Vagina (tissue), 2 donors: ENCODE measurements around the gene RADIL. TPM values are rescaled to one million over a fixed set of nuclear protein-coding genes. Genes with fewer than 3 reads are reported as not detected.

ENCODE experiments used
- DNase-seq, 2 donors: peaks; one replicate each; pipeline ENCODE4 v3.0.0-alpha.2; 2017; ENCODE audit errors: extremely low spot score in 2 of 2
- H3K27ac ChIP-seq: fragments of 200-600 bp; sonication (generic); one replicate; pipeline ENCODE4 v1.5.1; 2019
- H3K27me3 ChIP-seq: fragments of 200-600 bp; sonication (generic); one replicate; pipeline ENCODE4 v1.5.1; 2019
- H3K36me3 ChIP-seq, 2 donors: fragments of 200-600 bp; sonication (generic); one replicate each; pipeline ENCODE4 v1.5.1; 2017 to 2019
- H3K4me1 ChIP-seq: fragments of 200-600 bp; sonication (generic); one replicate; pipeline ENCODE4 v1.5.1; 2019
- H3K4me3 ChIP-seq, 2 donors: fragments of 200-600 bp; sonication (generic); 1 replicate in 1 of 2; 2 replicates in 1 of 2; pipeline ENCODE4 v1.5.1; 2016 to 2019
- H3K9me3 ChIP-seq: fragments of 200-600 bp; sonication (generic); one replicate; pipeline ENCODE4 v1.5.1; 2019
- CTCF ChIP-seq, 3 experiments: fragments of 450-650 bp in 2 of 3; fragments of 200-600 bp in 1 of 3; sonication (generic) in 1 of 3; IDR thresholded peaks; one replicate each; pipeline ENCODE4 v1.5.1; 2017 to 2019; ENCODE audit warnings: antibody characterized with exemption in 3 of 3, mild to moderate bottlenecking in 2 of 3, moderate library complexity in 2 of 3
- POLR2A ChIP-seq, 2 donors: fragments of 450-650 bp; IDR thresholded peaks; one replicate each; pipeline ENCODE4 v1.6.1; 2017; ENCODE audit warnings: antibody characterized with exemption in 2 of 2, mild to moderate bottlenecking in 2 of 2, moderate library complexity in 2 of 2
- POLR2AphosphoS5 ChIP-seq, 2 donors: sonication (generic); formaldehyde crosslinking; IDR thresholded peaks; one replicate each; pipeline ENCODE4 v1.9.0; 2017; ENCODE audit warnings: antibody characterized with exemption in 2 of 2, mild to moderate bottlenecking in 2 of 2, low read depth in 1 of 2; ENCODE audit not compliant: insufficient read depth in 1 of 2
- intact Hi-C: fragments of 100-400 bp; cut with DNase I; formaldehyde crosslinking; loops from one replicate; pipeline ENCODE4 v1.15.1; 2023
- total RNA-seq: library from RNA; depleted of rRNA; stranded (reverse); fragments of >200 nt; gene quantifications from one replicate; pipeline ENCODE4 v1.2.3, GENCODE V29; 2016

RADIL gene
- total RNA-seq, 1 donor from 2014 or later, result 16.5 TPM

DNA sequence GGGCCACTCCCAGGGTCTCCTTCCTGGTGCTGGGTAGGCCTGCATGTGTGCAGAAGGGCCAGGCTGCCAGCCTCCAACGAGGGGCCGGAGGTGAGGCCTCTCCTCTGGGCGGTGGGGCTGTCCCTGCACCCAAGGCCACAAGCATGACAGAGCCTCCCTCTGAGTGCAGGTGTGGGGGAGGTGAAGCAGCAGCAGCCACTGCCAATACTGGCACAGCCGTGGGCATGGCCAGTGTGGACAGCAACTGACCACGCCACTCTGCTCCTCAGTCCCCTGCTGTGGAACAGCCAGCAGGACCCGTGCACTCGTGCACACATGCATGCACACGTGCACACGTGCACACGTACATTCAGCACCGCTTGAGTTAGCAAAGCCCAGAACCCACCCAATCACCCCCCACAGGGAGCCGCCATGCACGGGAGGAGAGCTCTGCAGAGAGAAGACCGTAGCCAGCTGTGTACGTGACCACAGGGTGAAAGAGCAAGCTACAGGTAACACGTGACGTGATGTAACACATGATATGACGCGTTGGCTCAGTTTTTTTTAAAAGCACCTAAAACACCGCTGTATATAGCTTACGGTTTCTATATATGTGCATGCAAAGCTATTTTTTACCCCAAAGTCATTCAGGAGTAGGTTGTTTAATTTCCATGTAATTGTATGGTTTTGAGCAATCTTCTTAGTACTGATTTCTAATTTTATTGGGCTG, 44.7 kb downstream of the RADIL start:
- DNase-seq, result no peak
- no peak for TF ChIP-seq POLR2A (IDR thresholded peaks at IDR 0.05)
- no peak for TF ChIP-seq CTCF (IDR thresholded peaks at IDR 0.05)
- TF ChIP-seq POLR2AphosphoS5 (IDR thresholded peaks at IDR 0.05; ENCODE audit: insufficient read depth in 1 of 2, low read depth in 1 of 2), result no peak
- H3K36me3 ChIP-seq, result no peaks in the 10 kb centered on the region

DNA sequence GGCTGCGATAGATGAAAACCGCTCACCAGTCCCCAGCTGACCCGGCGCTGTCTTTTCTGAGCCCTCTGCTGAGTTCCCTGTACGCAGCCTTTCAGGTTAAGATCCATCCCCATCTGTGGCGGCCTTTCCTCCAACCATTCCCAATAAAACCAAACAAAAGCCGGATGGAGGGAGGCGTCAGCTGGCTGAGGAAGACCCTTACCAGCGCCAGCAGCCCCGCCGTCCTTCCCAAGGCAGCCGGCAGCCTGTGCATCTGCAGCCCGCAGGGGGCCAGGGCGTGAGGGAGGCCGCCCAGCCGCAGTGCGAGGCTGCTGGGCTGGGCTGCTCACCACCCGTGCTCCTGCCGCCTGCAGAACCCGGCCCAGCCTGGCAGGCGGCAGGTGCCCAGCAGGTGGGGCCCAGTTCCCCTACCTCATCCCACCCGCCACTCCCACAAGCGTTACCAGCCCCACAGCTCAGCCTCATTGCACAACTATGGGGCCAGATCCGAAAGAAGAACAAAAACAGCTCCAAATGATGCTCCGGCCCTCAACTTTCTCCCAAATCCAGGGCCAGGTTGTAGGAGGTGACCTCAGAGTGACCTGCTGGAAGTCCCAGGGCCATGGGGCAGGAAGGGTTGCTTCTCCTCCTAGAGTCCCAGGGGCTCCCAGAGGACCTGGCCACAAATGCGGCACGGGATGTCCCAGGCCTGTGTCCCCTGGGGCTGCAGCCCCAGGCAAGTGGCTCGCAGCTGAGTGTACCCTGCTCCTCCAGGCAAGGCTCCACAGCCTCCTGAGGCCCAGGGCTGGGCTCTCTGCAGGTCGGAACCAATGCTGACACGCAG, 45.5 kb downstream of the RADIL start:
- H3K27ac ChIP-seq, result no peak overlapping the region
- H3K4me1 ChIP-seq, result peaks cover 12% of the 10 kb centered on the region
- no peaks in the 10 kb centered on the region for H3K36me3 ChIP-seq
- no peaks in the 10 kb centered on the region for H3K27me3 ChIP-seq
- intact Hi-C loops, result no loop called here
- no peak overlapping the region for H3K4me3 ChIP-seq
- TF ChIP-seq POLR2A (IDR thresholded peaks at IDR 0.05), result no peak
- no peak for TF ChIP-seq CTCF (IDR thresholded peaks at IDR 0.05)
- no peak for DNase-seq
- no peaks in the 10 kb centered on the region for H3K9me3 ChIP-seq

More for the DNA sequence above, 44.7 kb downstream of the RADIL start:
- Histone ChIP-seq H3K27ac (no peak overlapping the region), H3K4me3 (no peak overlapping the region), H3K27me3 (no peaks in the 10 kb centered on the region), H3K9me3 (no peaks in the 10 kb centered on the region), H3K4me1 (peaks cover 12% of the 10 kb centered on the region)
- intact Hi-C loops, result no loop called here

- DNase-seq, result no peak
- H3K9me3 ChIP-seq, result no peaks in the 10 kb centered on the region
- no peaks in the 10 kb centered on the region for H3K27me3 ChIP-seq
- intact Hi-C loops, result no loop called here
- no peak overlapping the region for H3K27ac ChIP-seq
- H3K4me1 ChIP-seq, result peaks cover 11% of the 10 kb centered on the region
- TF ChIP-seq POLR2A (IDR thresholded peaks at IDR 0.05), result no peak
- TF ChIP-seq CTCF (IDR thresholded peaks at IDR 0.05), result no peak
- TF ChIP-seq POLR2AphosphoS5 (IDR thresholded peaks at IDR 0.05; ENCODE audit: insufficient read depth in 1 of 2, low read depth in 1 of 2), result no peak
- H3K36me3 ChIP-seq, result no peaks in the 10 kb centered on the region
- H3K4me3 ChIP-seq, result no peak overlapping the region
These were observed 46.3 kb downstream of the RADIL start for GRCh38 chr7:4837041-4837802.

DNA sequence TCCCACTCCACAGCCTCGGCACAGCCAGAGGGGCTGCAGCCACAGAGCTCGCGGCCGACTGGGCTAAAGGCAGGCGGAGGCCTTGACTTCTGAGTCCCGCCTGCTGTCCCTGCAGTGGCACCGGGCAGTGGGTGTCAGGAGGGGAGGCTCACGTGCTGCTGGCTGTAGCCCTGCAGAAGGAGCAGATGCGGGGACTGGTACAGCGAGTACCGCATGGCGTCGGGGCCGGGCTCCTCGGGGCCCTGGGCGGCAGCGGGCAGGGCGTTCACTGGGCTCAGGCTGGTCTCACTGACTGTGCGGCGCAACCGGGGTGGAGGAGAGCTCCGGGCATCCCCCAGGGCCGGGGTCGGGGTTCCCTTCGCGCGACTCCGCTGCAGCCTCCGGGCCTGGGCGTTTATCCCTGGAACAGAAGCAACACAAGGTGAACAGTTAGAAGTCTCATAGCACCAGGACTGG, 47.3 kb downstream of the RADIL start:
- H3K4me3 ChIP-seq, result no peak overlapping the region
- H3K9me3 ChIP-seq, result no peaks in the 10 kb centered on the region
- no peak overlapping the region for H3K27ac ChIP-seq
- no peaks in the 10 kb centered on the region for H3K27me3 ChIP-seq
- no peak for DNase-seq
- H3K36me3 ChIP-seq, result no peaks in the 10 kb centered on the region
- intact Hi-C loops, result no loop called here
- H3K4me1 ChIP-seq, result peaks cover under 1% of the 10 kb centered on the region
- TF ChIP-seq POLR2A (IDR thresholded peaks at IDR 0.05) (no peak), POLR2AphosphoS5 (IDR thresholded peaks at IDR 0.05; ENCODE audit: insufficient read depth in 1 of 2, low read depth in 1 of 2) (no peak), CTCF (IDR thresholded peaks at IDR 0.05) (no peak)
